ENCODE measurements around the gene DEF6.

Gene DEF6, protein sequence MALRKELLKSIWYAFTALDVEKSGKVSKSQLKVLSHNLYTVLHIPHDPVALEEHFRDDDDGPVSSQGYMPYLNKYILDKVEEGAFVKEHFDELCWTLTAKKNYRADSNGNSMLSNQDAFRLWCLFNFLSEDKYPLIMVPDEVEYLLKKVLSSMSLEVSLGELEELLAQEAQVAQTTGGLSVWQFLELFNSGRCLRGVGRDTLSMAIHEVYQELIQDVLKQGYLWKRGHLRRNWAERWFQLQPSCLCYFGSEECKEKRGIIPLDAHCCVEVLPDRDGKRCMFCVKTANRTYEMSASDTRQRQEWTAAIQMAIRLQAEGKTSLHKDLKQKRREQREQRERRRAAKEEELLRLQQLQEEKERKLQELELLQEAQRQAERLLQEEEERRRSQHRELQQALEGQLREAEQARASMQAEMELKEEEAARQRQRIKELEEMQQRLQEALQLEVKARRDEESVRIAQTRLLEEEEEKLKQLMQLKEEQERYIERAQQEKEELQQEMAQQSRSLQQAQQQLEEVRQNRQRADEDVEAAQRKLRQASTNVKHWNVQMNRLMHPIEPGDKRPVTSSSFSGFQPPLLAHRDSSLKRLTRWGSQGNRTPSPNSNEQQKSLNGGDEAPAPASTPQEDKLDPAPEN

DNA sequence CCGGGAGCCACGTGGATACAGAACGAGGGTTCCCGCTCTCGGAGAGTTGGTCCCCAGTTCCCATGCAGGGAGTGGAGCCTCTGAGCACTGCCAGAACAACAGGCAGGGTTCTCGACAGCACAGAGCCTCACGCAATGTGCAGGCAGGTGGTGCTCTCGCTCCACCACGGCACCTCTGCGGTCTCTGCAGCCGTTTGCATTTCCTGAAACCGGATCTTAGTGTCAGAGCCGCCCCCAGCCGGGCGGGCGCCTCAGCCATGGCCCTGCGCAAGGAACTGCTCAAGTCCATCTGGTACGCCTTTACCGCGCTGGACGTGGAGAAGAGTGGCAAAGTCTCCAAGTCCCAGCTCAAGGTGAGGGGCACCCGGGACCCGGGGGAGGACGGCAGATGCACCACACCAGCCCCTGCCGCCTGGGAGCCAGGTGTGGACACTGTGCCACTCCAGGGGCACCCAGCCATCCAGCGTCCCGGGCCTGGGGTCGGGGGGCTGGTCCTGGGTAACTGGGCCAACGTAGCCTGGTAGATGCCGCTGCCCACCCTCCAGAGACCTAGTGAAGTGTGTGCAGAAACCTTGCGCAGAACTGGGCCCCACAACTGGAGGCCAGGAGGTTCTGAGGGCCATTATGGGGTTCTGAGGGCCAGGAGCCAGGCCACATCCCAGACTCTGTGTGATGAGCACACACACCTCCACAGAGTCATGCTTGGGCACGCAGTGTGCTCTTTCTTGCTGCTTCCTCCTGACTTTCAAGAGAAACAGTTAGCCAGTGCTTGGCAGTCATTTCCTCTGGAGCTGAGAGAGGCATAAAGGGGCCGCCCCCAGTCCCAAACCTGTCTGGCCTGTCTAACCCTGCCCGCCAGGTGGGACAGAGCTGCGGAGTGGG is at the start of gene DEF6:
Gene DEF6, plus strand, starts transcription at position 218 of the 881 bp plus-strand sequence. Its CDS starts 39 bp downstream, at position 257.
- peak; percentile 87 for DNase-seq

DNA sequence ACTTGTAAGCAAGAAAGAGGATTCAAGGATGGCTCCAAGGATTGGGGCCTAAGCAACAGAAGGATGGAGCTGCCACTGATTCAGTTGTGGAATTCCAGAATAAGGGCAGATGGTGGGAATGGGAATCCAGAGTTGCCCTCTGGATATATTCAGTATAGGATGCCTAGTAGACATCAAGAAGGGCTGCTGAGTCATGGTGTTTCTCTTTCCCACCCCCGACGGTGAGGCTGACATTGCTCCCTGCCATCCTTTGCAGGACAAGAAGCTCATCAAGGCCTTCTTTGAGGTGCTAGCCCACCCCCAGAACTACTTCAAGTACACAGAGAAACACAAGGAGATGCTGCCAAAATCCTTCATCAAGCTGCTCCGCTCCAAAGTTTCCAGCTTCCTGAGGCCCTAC is 49.3 kb upstream of the DEF6 start:
- no peak for DNase-seq

DNA sequence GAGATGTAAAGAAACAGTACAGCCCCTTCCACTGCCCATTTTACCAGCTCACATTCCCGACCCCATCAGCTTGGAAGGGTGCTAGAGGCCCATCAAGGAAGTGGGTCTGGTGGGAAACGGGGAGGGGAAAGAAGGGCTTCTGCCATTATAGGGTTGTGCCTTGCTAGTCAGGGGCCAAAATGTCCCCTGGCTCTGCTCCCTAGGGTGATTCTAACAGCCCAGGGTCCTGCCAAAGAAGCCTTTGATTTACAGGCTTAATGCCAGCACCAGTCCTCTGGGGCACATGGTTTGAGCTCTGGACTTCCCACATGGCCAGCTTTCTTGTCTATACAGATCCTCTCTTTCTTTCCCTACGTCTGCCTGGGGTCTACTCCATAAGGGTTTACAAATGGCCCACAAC is 48.7 kb upstream of the DEF6 start:
- DNase-seq = no peak

DNA sequence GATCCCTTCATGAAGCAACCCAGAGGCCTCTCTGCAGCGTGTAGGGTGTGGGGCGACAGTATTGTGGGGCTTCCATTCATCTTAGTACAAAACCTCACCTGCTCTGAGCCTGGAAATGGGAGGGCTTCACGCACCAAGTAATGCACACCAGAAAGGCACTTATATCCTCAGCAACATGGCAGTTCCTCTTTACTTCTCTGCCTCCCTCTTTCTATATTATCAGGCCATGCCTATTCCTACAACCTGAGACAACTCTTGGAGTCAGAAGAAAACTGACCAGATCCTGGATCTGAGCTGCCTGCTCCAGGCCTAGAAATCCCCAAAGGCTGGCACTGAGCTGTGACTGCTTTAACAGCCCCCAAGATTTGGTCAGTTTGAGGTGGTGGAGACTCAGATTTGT is 45.7 kb upstream of the DEF6 start:
- no peak for DNase-seq

DNA sequence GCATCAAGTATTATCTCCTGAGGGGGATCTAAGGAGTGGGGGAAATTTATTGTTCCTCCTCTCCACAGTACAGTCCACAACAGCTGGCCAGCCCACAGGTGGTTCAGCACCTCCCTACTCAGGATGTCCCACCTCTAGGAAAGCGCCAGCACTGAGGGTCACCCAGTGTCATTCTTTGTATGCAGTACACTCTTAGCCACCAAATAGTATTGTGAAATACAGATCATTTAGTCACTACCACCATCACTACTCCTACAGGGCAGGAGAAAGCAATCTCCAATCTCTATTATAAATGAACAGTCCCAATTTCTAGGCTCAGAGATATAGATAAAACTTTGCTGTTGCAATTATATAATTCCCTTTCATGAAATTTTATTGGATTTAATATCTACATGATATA is 44.4 kb upstream of the DEF6 start:
- no peak for DNase-seq

DNA sequence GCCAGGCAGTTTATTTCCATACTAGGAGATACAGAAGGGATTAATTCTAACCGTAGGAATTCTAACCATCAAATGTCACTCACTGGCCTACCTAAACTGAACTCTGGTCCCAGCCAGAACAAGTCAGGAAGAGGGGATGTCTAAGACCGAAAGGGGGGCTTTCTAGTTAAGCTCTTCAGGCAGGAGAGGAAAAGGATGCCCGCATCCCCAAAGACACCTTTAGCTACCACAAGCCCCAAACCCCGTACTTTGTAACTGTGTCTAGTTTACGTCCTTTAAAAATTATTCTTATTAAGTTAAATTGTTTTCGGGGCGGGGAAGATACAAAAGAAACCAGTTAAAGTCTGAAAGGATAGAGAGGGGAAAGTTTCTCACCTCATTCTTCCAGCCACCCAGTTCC is 39.3 kb upstream of the DEF6 start:
- no peak for DNase-seq

DNA sequence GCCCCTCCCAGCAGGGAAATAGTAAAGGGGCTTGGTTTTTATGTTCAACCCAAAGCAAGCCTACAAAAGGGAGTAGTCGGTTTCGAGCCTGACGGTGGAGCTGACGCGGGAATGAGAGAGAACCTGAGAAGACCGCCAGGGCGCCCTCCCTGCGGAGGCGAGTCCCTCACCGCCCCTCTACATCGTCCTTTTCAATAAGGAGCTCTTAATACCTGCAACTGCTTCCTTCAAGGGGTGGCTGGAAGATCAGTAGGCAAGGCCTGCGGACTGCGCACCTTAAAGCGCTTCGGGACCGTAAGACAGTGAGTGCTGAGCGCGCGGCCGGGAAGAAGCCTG is 38.8 kb upstream of the DEF6 start:
- DNase-seq = peak; percentile 49

DNA sequence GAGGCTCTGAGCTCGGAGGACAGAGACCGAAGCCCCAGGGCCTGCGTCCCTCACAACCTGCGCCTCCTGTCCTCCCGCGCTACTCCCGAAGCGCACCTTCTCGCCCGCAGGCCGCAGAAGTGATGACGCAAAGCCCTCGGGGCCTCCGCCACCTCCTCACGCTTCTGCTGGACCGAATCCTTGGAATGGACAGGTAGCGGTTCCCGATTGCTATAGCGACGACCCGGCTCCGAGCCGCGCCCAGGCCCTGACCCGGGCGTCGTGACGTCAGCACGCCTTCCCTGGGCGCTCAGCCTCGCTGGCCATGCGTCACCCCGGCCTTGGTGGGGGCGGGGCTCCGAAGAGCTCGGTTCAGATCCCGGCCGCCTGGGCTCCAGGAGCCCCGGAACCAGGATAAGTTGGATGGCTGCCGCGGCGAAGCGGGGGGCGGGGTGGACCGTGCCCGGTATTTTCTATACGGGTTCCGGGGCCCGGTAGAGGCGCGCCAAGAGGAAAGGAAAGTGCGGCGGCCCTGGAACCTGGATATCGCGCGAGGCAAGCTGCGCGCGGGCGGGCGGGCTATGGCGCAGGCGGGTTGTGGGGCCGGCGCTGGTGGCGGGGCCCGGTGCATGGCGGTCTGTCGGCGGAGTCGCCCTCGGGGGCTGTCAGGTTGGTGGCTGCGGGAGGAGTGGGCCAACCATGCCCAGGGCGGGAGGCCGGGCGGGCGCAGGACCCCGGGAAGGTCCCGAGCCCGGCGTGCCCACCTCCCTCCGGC is 38.2 kb upstream of the DEF6 start, which contains the start of gene ZNF76:
Gene ZNF76, plus strand, starts transcription at position 542 of the 754 bp plus-strand sequence. CDS start 21,417 bp downstream, outside the sequence.
- peak; percentile 93 for DNase-seq

DNA sequence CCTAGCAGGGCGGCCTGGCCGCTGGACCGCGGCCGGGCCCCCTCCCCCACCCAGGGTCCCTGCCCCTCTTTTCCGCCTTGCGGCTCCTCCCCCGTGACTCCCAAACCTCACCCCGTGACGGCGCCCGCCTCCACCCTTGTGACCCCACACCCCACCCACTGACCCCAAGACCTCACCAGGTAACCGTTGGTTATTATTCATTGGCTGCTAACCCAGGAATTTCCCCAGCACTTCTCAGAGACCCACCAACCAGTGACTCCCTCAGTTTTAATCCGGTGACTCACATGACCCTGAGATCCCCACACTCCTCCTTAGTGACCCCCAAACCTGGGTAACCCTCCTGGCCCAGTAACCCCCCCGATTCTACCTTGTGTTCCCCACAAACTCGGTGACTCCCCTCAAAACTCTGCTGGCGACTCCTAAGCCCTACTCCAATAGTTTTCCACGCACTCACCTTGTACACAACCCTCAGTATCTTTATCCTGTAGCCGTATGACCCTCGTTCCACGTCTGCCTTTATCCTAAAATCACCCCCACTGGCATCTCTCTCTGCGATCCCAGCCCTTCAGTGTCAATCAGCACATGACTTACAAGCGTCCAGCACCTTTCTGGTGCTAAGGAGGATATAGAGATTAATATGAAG is 37.5 kb upstream of the DEF6 start:
- peak; percentile 79 for DNase-seq

DNA sequence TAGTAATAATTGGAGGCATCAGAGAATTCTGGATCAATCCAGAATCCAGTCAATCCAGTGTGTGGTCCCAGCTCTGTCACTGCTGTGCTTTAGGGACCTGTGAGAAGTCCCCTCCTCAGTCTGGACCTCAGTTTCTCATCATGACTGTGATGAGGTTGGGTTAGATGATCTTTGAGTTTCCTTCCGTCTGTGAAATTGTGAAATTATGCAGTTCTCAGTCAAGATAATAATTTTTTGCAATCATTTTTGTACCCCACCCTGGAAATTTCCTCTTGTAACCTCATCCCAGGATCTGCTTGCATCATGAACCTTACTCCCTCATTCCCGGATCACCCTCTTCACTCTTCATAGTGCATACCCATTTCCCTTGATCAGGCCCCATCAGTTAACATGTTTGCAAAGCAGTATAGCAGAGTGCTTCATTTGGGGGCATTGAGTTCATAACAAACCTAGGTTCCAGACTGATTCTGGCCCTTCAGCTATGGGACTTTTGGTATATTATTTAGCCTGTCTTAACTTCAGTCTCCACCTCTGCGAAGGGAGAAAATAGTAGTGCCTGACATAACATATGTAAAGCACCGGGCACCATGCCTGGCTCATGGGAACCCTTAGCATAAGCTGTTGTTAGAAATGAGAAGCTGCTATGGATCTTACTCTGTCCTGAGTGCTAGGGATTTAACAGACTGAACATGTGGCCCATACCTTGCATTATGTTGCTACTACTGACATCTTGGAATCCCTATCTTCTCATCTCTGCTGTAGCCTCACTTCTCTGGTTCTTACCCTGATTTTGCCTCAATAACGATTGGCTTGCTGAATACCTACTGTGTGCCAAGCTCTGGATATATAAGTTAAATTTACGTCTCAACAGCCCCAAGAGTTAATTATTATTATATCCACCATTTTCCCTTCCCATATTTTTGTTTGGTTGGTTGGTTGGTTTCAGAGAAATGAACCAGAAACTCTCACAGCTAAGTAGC is 36.7 kb upstream of the DEF6 start:
- no peak for DNase-seq

DNA sequence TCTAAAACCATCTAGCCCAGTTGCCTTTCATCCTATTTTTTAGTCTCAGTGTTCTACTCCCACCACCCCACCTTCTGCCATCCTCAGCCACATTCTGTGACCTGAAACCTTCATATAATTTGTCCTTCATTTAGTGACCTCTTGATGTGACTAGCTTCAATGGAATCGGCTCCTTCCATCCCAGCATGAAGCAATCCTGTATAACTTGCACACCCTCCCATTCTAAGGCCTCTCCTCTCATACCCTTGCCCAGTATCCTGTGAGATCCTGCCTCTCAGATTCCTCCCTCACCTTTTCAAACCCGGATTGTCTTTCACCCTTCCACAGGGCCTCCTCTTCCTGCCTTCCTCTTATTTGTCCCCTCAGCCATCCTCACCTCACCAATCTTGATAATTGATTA is 35.0 kb upstream of the DEF6 start:
- no peak for DNase-seq

DNA sequence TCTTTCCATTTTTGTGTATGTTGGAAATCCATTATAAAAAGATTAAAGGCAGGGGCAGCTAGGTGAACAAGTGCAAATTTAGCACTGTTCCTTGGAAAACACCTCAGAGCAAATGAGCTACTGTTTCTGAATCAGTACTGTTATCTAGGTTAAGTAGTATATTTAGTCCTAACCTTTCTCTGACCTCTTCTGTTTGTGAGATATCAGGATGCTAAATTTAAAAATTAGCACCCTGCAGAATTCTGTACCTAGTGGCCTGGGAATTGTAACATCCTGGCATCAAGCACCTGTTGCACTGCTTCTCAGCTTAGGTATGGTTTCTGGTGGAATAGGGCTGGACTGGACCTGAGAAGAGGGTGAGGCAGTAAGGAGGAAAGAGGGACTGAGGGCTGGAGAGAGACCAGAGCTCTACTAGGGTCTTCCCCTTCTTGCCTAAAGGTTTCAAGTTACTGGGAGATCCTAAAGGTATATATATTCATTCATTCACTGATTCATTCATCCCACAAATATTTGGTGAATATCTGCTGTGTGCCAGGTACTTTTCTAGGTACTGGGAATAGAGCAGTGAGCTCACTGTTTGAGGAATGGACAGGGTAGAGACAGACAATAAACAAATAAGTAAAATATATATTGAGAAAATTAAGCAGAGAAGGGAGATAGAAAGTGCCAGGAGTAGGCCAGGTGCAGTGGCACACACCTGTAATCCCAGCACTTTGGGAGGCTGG is 32.9 kb upstream of the DEF6 start:
- no peak for DNase-seq

DNA sequence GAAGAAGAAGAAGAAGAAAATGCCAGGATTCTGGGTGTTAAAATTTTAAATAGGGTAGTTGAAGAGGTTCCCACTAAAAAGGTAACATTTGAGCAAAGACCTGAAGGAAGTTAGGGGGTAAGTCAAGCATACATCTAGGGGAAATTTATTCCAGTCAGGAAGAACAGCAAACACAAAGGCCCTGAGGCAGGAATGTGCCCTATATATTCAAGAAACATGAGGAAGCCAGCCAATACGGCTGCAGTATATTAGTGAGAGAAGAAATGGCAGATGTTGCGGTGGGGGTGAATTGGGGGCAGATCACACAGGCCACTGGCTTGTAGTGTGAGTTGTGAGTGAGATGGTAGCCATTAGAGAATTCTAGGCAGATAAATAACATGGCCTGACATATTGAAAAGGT is 32.1 kb upstream of the DEF6 start:
- DNase-seq = no peak

DNA sequence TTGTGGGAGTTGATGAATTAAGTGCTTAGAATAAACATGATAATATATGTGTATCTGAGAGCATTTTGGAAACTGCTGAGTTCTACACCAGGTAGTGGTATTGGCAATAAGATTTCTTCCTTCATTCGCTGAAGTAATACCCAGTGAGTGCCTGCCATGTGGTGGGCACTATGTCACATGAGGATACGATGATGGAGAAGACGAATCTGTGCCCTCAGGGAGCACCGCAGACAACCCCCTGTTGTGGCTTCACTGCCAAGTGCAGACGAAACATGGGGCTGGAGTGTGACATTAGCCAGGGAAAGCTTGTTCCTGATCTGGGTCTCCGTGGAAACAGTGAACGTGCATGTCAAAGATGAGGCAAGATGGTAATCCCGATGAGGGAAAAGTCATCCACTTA is 30.2 kb upstream of the DEF6 start:
- DNase-seq = no peak

DNA sequence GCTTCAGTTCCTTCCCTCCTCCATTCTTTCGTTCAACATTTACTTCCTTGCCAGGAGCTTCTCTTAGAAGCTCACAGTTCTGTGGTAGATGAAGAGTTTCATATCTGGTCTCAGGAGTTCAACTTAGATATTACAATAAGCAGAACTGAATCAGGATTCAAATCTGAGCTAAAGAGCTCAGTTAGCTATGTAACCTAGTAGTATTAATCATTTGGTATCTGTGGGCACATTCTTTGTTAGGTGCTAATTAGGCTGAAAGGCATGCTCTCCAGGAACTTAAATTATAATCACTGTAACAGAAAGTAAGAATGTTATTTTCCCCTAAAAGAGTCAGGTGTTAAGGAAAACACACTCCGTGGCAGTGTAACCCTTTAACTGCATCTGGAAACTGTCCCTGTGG is 29.7 kb upstream of the DEF6 start:
- DNase-seq = no peak

DNA sequence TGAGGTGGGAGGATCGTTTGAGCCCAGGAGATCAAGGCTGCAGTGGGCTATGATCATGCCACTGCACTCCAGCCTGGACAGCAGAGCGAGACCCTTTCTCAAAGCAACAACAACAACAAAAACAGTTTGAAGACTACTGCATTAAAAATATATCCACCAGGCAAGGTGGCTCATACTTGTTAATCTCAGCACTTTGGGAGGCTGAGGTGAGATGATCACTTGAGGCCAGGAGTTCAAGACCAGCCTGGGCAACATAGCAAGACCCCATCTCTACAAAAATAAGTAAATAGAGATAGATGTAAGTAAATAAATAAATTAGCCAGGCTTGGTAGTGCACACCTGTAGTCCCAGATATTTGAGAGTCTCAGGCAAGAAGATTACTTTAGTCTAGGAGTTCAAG is 25.6 kb upstream of the DEF6 start:
- DNase-seq = no peak

DNA sequence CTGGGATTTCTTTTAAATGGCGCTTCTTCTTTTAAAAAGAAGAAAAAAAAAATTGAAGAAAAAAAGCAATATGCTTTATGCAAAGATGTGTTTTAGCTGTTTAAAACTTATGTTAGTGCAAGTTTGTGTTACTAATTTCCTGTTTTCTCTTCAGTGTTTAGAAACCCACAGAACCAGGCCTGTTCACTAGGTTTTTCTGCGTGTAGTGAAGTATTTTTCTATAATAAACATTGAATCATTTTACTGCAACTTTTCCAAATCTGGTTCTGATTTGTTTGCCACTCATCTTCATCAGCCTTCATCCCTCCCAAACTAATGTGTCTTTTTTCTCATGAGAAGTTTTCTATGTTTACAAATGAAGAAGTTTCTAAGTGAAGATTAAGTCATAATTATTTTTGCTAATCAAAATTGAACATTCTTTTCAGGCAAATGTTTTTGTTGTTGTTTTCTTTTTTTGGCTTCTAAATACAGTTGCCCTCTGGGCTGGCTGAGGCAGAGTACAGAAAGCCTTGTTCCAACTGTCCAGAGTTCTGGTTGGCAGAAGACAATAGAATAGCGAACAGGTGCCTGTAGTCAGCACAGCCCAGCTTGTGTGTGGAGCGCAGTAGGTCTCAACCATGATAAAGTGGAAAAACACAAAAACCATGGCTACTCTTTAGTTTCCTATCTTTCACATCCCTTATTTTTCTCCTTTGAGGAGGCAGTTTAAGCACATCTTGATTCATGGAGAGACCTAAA is 23.6 kb upstream of the DEF6 start:
- DNase-seq = no peak

DNA sequence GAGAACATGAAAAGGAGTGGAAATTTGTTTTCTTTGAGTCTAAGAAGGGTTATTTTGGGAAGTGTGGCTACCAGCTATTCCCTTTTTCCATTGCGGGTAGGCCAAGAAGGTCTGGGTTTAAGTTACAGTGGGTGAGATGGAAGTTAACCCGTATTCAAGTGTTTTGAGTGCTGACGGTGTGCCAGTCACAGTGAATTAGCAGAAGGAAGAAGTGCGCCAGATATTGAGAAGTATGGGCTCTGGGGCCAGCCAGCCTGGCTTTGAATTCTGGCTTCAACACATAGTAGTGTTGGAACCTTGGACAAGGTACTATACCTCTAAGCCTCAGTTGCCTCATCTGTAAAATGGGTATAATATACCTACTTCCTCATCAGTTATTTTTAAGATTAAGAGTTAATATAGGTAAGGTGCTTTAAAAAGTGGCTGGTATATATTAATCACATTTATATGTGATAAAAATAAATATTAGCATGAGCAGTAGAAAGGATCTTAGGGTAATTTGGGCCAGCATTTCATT is 21.8 kb upstream of the DEF6 start:
- DNase-seq = no peak

DNA sequence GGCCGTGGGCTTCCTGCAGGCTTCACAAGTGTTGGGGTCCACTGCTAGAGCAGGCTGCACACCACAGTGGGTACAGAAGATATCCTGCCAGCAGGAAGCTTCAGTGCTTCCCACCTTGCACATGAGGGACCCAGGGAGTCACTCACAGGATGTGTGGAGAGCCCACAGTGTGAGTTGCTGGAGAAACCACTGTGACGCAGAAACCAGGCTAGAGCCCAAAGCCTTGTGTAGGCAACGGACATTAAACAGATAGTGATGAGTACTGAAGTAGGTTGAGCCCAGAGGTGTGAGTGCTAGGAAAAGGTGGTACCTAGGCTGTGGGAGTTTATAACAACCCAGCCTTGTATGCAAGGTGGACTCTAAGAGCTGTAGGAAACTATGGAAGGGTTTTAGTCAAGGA is 18.9 kb upstream of the DEF6 start:
- no peak for DNase-seq

Data from activated CD4-positive, alpha-beta T cell treated with anti-CD3 and anti-CD28 coated beads, Interleukin-2, amount 50 U/mL, for 1 hour (primary cell).